Measurements from ENCODE around the gene THEMIS.

DNA sequence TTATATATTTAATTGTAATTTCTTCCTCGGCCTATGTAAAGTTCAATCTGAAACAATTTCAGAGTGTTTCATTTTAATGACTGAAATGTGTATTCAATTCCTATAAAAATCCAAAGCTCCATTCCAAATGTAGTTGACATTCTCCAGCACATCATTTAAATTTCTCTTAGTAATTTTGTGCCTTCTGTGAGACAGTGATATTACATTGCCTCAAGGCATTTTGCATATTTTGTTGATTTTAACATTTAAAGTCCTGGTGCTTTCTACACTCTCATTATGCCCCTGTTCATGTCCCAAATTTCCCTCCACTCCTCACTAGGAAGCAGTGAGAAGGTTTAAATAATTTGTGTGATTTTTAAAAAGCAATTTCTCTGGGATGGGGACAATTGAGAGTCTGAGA is 34.1 kb upstream of the THEMIS start:
- TF ChIP-seq POLR2AphosphoS5 (IDR thresholded peaks at IDR 0.05) (no peak), RAD21 (conservative IDR thresholded peaks at IDR 0.05) (no peak), TAF1 (IDR thresholded peaks at IDR 0.05; ENCODE audit: low read depth) (no peak), MXI1 (conservative IDR thresholded peaks at IDR 0.05; ENCODE audit: poor library complexity, severe bottlenecking) (no peak)
- TF ChIP-seq, protein P1, sequence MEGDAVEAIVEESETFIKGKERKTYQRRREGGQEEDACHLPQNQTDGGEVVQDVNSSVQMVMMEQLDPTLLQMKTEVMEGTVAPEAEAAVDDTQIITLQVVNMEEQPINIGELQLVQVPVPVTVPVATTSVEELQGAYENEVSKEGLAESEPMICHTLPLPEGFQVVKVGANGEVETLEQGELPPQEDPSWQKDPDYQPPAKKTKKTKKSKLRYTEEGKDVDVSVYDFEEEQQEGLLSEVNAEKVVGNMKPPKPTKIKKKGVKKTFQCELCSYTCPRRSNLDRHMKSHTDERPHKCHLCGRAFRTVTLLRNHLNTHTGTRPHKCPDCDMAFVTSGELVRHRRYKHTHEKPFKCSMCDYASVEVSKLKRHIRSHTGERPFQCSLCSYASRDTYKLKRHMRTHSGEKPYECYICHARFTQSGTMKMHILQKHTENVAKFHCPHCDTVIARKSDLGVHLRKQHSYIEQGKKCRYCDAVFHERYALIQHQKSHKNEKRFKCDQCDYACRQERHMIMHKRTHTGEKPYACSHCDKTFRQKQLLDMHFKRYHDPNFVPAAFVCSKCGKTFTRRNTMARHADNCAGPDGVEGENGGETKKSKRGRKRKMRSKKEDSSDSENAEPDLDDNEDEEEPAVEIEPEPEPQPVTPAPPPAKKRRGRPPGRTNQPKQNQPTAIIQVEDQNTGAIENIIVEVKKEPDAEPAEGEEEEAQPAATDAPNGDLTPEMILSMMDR (IDR thresholded peaks at IDR 0.05; ENCODE audit: poor library complexity, severe bottlenecking), result no peak
- TF ChIP-seq, protein P2, sequence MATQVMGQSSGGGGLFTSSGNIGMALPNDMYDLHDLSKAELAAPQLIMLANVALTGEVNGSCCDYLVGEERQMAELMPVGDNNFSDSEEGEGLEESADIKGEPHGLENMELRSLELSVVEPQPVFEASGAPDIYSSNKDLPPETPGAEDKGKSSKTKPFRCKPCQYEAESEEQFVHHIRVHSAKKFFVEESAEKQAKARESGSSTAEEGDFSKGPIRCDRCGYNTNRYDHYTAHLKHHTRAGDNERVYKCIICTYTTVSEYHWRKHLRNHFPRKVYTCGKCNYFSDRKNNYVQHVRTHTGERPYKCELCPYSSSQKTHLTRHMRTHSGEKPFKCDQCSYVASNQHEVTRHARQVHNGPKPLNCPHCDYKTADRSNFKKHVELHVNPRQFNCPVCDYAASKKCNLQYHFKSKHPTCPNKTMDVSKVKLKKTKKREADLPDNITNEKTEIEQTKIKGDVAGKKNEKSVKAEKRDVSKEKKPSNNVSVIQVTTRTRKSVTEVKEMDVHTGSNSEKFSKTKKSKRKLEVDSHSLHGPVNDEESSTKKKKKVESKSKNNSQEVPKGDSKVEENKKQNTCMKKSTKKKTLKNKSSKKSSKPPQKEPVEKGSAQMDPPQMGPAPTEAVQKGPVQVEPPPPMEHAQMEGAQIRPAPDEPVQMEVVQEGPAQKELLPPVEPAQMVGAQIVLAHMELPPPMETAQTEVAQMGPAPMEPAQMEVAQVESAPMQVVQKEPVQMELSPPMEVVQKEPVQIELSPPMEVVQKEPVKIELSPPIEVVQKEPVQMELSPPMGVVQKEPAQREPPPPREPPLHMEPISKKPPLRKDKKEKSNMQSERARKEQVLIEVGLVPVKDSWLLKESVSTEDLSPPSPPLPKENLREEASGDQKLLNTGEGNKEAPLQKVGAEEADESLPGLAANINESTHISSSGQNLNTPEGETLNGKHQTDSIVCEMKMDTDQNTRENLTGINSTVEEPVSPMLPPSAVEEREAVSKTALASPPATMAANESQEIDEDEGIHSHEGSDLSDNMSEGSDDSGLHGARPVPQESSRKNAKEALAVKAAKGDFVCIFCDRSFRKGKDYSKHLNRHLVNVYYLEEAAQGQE (IDR thresholded peaks at IDR 0.05; ENCODE audit: borderline replicate concordance), result no peak

Measured in neural cell (in vitro differentiated cells).